ENCODE data around the gene HPSE2.

DNA sequence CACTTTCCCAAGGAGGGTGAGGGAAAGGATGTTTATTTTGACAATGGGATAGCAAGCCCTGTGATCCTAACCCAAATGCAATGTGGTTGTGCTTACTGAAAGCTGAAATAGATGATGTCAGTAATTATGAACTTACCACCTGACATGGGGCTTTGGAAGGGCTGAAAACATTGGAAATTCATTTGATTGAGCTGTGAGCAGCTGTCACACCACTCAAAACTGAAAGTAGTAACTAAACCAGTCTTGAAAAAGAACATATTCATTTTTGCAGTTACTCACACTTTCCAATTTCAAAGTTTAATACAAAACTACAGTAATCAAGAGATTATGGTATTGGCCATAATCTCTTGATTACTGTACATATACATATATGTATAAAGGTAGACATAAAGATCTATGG is 633.4 kb downstream of the HPSE2 start:
- TF ChIP-seq EZH2phosphoT487 (conservative IDR thresholded peaks at IDR 0.05; ENCODE audit: low read length), result no peak
- TF ChIP-seq, protein P1, sequence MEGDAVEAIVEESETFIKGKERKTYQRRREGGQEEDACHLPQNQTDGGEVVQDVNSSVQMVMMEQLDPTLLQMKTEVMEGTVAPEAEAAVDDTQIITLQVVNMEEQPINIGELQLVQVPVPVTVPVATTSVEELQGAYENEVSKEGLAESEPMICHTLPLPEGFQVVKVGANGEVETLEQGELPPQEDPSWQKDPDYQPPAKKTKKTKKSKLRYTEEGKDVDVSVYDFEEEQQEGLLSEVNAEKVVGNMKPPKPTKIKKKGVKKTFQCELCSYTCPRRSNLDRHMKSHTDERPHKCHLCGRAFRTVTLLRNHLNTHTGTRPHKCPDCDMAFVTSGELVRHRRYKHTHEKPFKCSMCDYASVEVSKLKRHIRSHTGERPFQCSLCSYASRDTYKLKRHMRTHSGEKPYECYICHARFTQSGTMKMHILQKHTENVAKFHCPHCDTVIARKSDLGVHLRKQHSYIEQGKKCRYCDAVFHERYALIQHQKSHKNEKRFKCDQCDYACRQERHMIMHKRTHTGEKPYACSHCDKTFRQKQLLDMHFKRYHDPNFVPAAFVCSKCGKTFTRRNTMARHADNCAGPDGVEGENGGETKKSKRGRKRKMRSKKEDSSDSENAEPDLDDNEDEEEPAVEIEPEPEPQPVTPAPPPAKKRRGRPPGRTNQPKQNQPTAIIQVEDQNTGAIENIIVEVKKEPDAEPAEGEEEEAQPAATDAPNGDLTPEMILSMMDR (IDR thresholded peaks at IDR 0.05; ENCODE audit: insufficient read depth, low read length, poor library complexity, severe bottlenecking), result no peak
